ENCODE data around the gene TMEM123.
"Not testable (repeated sequence)": the region's sequence is repeated elsewhere in the genome, so short reads cannot be mapped to it uniquely, and the experiment has no call there.

The TMEM123 gene

DNA sequence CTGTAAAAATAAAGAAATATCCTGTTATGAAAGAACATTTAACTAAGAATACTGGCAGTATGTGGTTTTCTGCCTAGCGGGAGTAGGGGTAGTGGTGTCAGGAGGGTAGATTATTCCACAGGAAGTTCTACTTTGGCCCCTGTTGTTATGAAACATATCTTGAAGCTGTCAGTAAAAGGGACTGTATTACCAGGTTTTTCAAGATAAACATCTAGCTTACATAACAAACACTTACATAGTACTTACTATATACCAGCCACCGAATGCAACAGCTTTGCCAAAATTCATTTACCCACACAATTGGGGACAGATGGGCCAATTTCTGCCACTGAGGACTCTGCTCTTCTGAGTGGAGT lies 3.7 kb downstream of the TMEM123 start:
- TF ChIP-seq, protein P1, sequence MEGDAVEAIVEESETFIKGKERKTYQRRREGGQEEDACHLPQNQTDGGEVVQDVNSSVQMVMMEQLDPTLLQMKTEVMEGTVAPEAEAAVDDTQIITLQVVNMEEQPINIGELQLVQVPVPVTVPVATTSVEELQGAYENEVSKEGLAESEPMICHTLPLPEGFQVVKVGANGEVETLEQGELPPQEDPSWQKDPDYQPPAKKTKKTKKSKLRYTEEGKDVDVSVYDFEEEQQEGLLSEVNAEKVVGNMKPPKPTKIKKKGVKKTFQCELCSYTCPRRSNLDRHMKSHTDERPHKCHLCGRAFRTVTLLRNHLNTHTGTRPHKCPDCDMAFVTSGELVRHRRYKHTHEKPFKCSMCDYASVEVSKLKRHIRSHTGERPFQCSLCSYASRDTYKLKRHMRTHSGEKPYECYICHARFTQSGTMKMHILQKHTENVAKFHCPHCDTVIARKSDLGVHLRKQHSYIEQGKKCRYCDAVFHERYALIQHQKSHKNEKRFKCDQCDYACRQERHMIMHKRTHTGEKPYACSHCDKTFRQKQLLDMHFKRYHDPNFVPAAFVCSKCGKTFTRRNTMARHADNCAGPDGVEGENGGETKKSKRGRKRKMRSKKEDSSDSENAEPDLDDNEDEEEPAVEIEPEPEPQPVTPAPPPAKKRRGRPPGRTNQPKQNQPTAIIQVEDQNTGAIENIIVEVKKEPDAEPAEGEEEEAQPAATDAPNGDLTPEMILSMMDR (IDR thresholded peaks at IDR 0.05; ENCODE audit: poor library complexity, severe bottlenecking): no peak
- H3K27ac ChIP-seq (ENCODE audit: poor library complexity, severe bottlenecking): peak overlapping the region; percentile 79
- ATAC-seq (ENCODE audit: low read depth) (no peak), DNase-seq (ENCODE audit: low spot score) (no peak)
- peaks cover 42% of the 10 kb centered on the region for H3K36me3 ChIP-seq (ENCODE audit: low read depth)
- H3K4me3 ChIP-seq (ENCODE audit: severe bottlenecking): no peak overlapping the region
- H3K4me1 ChIP-seq (ENCODE audit: insufficient read depth, poor library complexity, severe bottlenecking): peaks cover 33% of the 10 kb centered on the region
- no peaks in the 10 kb centered on the region for H3K9me3 ChIP-seq (ENCODE audit: severe bottlenecking)
- no peaks in the 10 kb centered on the region for H3K27me3 ChIP-seq (ENCODE audit: insufficient read depth, poor library complexity, severe bottlenecking)

DNA sequence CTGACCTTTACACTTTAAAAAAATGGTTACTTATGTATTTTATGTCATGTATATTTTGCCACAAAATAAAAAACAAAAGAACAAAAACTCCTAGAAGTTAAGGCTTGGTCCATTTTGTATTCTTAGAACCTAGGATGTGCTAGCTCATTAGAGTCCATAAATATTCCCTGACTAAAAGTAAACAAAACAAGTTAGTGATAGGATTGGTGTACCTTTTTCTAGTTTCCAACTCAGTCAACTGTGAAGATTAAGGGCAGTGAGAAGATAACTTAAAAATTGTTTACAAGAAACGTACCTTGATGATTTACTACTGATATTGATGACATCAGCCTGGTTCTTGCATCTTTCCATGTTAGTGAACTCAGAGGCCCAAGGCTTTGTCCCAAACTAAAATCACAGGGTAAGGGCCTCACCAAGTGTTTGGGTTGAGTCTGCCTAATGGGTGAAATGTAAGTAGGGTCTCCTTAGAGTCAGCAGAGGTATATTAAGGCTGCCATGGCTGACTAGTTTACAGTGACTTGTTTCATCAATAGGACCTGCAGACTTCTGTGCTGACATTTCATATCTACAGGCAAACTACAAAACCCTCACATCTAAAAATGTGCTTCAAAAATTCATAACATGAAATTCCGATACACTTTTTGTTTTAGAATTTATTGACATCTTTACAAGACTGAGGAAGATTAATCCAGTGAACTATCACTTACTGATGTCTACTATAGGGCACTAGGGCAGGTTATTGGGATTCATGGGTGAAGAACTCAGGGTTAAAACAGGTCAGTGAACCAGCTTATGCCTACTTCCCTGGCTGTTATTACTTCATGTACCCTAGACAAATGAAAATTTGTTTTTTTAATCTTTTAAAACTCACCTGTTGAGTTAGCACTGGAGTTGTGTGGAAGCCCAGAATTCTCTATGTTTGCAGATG lies 4.4 kb downstream of the TMEM123 start:
- Histone ChIP-seq H3K27ac (ENCODE audit: poor library complexity, severe bottlenecking) (peak overlapping the region; percentile 79), H3K27me3 (ENCODE audit: insufficient read depth, poor library complexity, severe bottlenecking) (no peaks in the 10 kb centered on the region), H3K4me1 (ENCODE audit: insufficient read depth, poor library complexity, severe bottlenecking) (peaks cover 26% of the 10 kb centered on the region), H3K36me3 (ENCODE audit: low read depth) (peaks cover 42% of the 10 kb centered on the region), H3K9me3 (ENCODE audit: severe bottlenecking) (no peaks in the 10 kb centered on the region), H3K4me3 (ENCODE audit: severe bottlenecking) (no peak overlapping the region)
- ATAC-seq (ENCODE audit: low read depth) (no peak), DNase-seq (ENCODE audit: low spot score) (no peak)
- TF ChIP-seq, protein P1 (IDR thresholded peaks at IDR 0.05; ENCODE audit: poor library complexity, severe bottlenecking): no peak

DNA sequence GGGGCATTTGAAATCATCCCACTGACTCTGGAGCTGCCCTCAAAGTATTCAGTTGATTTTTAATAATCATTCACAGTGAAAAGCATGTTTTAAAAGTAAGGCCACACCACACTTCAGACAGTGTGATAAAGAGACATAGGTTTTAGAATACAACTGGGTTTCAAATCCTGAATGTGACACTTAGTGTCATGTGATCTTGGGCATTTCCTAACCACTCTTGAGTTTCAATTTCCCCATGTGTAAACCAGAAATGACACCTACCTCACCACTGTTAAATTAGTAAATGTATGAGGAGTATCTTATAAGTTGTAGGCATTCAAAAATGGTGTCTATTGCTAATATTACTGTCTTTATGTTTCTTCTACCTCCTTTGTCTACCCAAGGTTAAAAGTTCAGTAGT lies 5.4 kb downstream of the TMEM123 start:
- ATAC-seq (ENCODE audit: low read depth) (no peak), DNase-seq (ENCODE audit: low spot score) (no peak)

DNA sequence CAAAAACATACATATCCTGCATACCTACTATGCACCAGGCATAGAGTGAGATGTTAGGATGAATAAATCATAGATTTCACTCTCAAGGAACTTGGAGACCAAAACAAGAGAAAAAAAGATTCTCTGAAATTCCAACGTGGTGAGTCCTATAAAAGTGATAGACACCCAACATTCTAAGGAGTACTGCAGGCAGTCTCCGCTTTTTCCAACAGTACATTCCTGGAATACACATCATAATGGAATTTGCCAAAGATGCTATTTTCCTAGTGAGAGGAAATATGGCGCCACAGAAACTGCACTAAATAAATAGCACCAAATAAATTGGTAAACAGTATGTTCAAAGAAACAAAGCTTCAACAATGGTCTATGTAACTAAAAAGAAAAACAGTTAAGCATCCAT lies 6.0 kb downstream of the TMEM123 start:
- H3K9me3 ChIP-seq (ENCODE audit: severe bottlenecking): no peaks in the 10 kb centered on the region
- TF ChIP-seq, protein P1 (IDR thresholded peaks at IDR 0.05; ENCODE audit: poor library complexity, severe bottlenecking): no peak
- no peaks in the 10 kb centered on the region for H3K27me3 ChIP-seq (ENCODE audit: insufficient read depth, poor library complexity, severe bottlenecking)
- ATAC-seq (ENCODE audit: low read depth) (peak; percentile 95), DNase-seq (ENCODE audit: low spot score) (no peak)
- H3K36me3 ChIP-seq (ENCODE audit: low read depth): peaks cover 42% of the 10 kb centered on the region
- peak overlapping the region; percentile 79 for H3K27ac ChIP-seq (ENCODE audit: poor library complexity, severe bottlenecking)
- H3K4me3 ChIP-seq (ENCODE audit: severe bottlenecking): no peak overlapping the region
- peaks cover 26% of the 10 kb centered on the region for H3K4me1 ChIP-seq (ENCODE audit: insufficient read depth, poor library complexity, severe bottlenecking)

More for the DNA sequence above, 5.4 kb downstream of the TMEM123 start:
- Histone ChIP-seq H3K27me3 (ENCODE audit: insufficient read depth, poor library complexity, severe bottlenecking) (no peaks in the 10 kb centered on the region), H3K4me1 (ENCODE audit: insufficient read depth, poor library complexity, severe bottlenecking) (peaks cover 26% of the 10 kb centered on the region), H3K36me3 (ENCODE audit: low read depth) (peaks cover 42% of the 10 kb centered on the region), H3K4me3 (ENCODE audit: severe bottlenecking) (no peak overlapping the region), H3K27ac (ENCODE audit: poor library complexity, severe bottlenecking) (peak overlapping the region; percentile 79), H3K9me3 (ENCODE audit: severe bottlenecking) (no peaks in the 10 kb centered on the region)
- TF ChIP-seq, protein P1 (IDR thresholded peaks at IDR 0.05; ENCODE audit: poor library complexity, severe bottlenecking): no peak

DNA sequence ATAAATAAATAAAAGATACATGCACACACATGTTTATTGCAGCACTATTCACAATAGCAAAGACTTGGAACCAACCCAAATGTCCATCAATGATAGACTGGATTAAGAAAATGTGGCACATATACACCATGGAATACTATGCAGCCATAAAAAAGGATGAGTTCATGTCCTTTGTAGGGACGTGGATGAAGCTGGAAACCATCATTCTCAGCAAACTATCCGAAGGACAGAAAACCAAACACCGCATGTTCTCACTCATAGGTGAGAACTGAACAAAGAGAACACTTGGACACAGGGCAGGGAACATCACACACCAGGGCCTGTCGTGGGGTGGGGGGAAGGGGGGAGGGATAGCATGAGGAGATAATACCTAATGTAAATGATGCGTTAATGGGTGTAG lies 7.9 kb downstream of the TMEM123 start:
- H3K9me3 ChIP-seq (ENCODE audit: severe bottlenecking); DNase-seq (ENCODE audit: low spot score); H3K27ac ChIP-seq (ENCODE audit: poor library complexity, severe bottlenecking); H3K27me3 ChIP-seq (ENCODE audit: insufficient read depth, poor library complexity, severe bottlenecking); H3K4me3 ChIP-seq (ENCODE audit: severe bottlenecking); ATAC-seq (ENCODE audit: low read depth): not testable (repeated sequence)
- H3K36me3 ChIP-seq (ENCODE audit: low read depth): peaks cover 42% of the 10 kb centered on the region
- H3K4me1 ChIP-seq (ENCODE audit: insufficient read depth, poor library complexity, severe bottlenecking): peaks cover 15% of the 10 kb centered on the region

DNA sequence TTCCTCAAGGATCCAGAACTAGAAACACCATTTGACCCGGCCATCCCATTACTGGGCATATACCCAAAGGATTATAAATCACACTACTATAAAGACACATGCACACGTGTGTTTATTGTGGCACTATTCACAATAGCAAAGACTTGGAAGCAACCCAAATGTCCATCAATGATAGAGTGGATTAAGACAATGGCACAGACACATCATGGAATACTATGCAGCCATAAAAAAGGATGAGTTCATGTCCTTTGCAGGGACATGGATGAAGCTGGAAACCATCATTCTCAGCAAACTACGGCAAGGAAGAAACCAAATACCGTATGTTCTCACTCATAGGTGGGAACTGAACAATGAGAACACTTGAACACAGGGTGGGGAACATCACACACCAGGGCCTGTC lies 8.4 kb downstream of the TMEM123 start:
- ATAC-seq (ENCODE audit: low read depth); H3K27ac ChIP-seq (ENCODE audit: poor library complexity, severe bottlenecking); H3K9me3 ChIP-seq (ENCODE audit: severe bottlenecking); H3K27me3 ChIP-seq (ENCODE audit: insufficient read depth, poor library complexity, severe bottlenecking); H3K4me3 ChIP-seq (ENCODE audit: severe bottlenecking); DNase-seq (ENCODE audit: low spot score): not testable (repeated sequence)
- H3K4me1 ChIP-seq (ENCODE audit: insufficient read depth, poor library complexity, severe bottlenecking): peaks cover 15% of the 10 kb centered on the region
- peaks cover 42% of the 10 kb centered on the region for H3K36me3 ChIP-seq (ENCODE audit: low read depth)

DNA sequence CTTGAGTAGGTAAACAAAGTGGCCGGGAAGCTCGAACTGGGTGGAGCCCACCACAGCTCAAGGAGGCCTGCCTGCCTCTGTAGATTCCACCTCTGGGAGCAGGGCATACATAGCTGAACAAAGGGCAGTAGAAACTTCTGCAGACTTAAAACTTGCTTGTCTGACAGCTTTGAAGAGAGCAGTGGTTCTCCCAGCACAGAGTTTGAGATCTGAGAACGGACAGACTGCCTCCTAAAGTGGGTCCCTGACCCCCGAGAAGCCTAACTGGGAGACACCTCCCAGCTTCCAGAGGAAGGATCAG lies 13.6 kb downstream of the TMEM123 start:
- H3K4me1 ChIP-seq (ENCODE audit: insufficient read depth, poor library complexity, severe bottlenecking); H3K4me3 ChIP-seq (ENCODE audit: severe bottlenecking); ATAC-seq (ENCODE audit: low read depth); H3K27ac ChIP-seq (ENCODE audit: poor library complexity, severe bottlenecking); H3K9me3 ChIP-seq (ENCODE audit: severe bottlenecking); H3K27me3 ChIP-seq (ENCODE audit: insufficient read depth, poor library complexity, severe bottlenecking); DNase-seq (ENCODE audit: low spot score): not testable (repeated sequence)
- H3K36me3 ChIP-seq (ENCODE audit: low read depth): peaks cover 17% of the 10 kb centered on the region

Data from RWPE2 (cell line).